HL-60 (cell line): Measurements from ENCODE around the gene MPRIP.

Experiments used
- CTCF ChIP-seq: IDR thresholded peaks from one replicate; pipeline ENCODE4 v1.5.1; 2011; ENCODE audit warnings: low read length, control low read depth, inconsistent platforms; ENCODE audit not compliant: insufficient read depth
- GABPA ChIP-seq: IDR thresholded peaks from 2 replicates; pipeline ENCODE4 v1.6.1; 2012; ENCODE audit warnings: low read depth
- POLR2AphosphoS5 ChIP-seq: IDR thresholded peaks from 2 replicates; pipeline ENCODE4 v1.6.1; 2012; ENCODE audit warnings: low read depth
- REST ChIP-seq: IDR thresholded peaks from 2 replicates; pipeline ENCODE4 v1.6.1; 2012; ENCODE audit warnings: low read depth; ENCODE audit not compliant: insufficient replicate concordance
- SPI1 ChIP-seq: IDR thresholded peaks from 2 replicates; pipeline ENCODE4 v1.6.1; 2012; ENCODE audit warnings: low read depth, mild to moderate bottlenecking, borderline replicate concordance

DNA sequence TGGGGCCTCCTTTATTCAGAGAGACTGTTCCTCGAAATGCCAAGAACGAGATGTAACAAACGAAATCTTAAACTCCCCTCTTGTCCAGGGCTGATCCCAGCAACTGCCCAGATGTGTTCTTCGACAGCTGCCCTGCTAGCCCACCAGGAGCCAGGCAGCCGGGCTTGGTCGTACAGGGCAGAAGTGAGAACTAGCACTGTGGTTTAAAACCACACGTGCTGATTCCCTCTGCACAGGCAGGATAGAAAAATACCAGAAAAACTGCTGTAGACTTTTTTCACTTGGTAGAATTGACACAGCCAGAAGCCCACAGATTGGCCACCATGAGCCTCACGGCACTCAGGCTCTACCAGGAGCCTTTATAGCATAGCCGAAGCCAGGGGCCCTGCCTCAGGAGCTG lies 130.7 kb downstream of the MPRIP start:
- TF ChIP-seq GABPA (no peak), CTCF (no peak), POLR2AphosphoS5 (no peak), SPI1 (no peak), REST (no peak)
